Ishikawa (cell line): ENCODE data around the gene THRA.

Experiments
- CEBPB ChIP-seq: IDR thresholded peaks from 2 replicates; pipeline ENCODE4 v1.6.1; 2012
- CREB1 ChIP-seq: IDR thresholded peaks from 2 replicates; pipeline ENCODE4 v1.6.1; 2012; ENCODE audit warnings: low read depth
- EGR1 ChIP-seq: IDR thresholded peaks from 2 replicates; pipeline ENCODE4 v1.6.1; 2012
- EP300 ChIP-seq: IDR thresholded peaks from 2 replicates; pipeline ENCODE4 v1.6.1; 2012; ENCODE audit warnings: borderline replicate concordance
- FOXM1 ChIP-seq: IDR thresholded peaks from 2 replicates; pipeline ENCODE4 v1.6.1; 2012; ENCODE audit warnings: low read depth, borderline replicate concordance
- MAX ChIP-seq: IDR thresholded peaks from 2 replicates; pipeline ENCODE4 v1.6.1; 2012
- NFIC ChIP-seq: IDR thresholded peaks from 2 replicates; pipeline ENCODE4 v1.6.1; 2012
- RAD21 ChIP-seq: IDR thresholded peaks from 2 replicates; pipeline ENCODE4 v1.6.1; 2012; ENCODE audit warnings: low read depth
- REST ChIP-seq: IDR thresholded peaks from 2 replicates; pipeline ENCODE4 v1.6.1; 2012; ENCODE audit warnings: low read depth, mild to moderate bottlenecking
- TAF1 ChIP-seq: IDR thresholded peaks from 2 replicates; pipeline ENCODE4 v1.6.1; 2012; ENCODE audit warnings: low read depth, mild to moderate bottlenecking
- TCF12 ChIP-seq: IDR thresholded peaks from 2 replicates; pipeline ENCODE4 v1.6.1; 2012; ENCODE audit warnings: low read depth
- TEAD4 ChIP-seq: IDR thresholded peaks from 2 replicates; pipeline ENCODE4 v1.6.1; 2012
- USF1 ChIP-seq: IDR thresholded peaks from 2 replicates; pipeline ENCODE4 v1.6.1; 2012
- YY1 ChIP-seq: IDR thresholded peaks from 2 replicates; pipeline ENCODE4 v1.6.1; 2012; ENCODE audit warnings: low read depth
- ZBTB7A ChIP-seq: IDR thresholded peaks from 2 replicates; pipeline ENCODE4 v1.6.1; 2012; ENCODE audit warnings: low read depth

Gene THRA

GRCh38 chr17:40097087-40097486 lies 34.3 kb downstream of the THRA start:
- no peak for TF ChIP-seq EP300
- TF ChIP-seq CEBPB: no peak
- no peak for TF ChIP-seq RAD21
- no peak for TF ChIP-seq TCF12
- no peak for TF ChIP-seq TAF1
- no peak for TF ChIP-seq REST
- TF ChIP-seq MAX: no peak
- TF ChIP-seq FOXM1: no peak
- TF ChIP-seq YY1: no peak
- no peak for TF ChIP-seq ZBTB7A
- no peak for TF ChIP-seq NFIC
- no peak for TF ChIP-seq EGR1
- TF ChIP-seq CREB1: no peak
- TF ChIP-seq USF1: no peak
- no peak for TF ChIP-seq TEAD4

- TF ChIP-seq EGR1 (no peak), MAX (peak; percentile 43; the same call in 1 of the 2 replicates), CEBPB (no peak), ZBTB7A (no peak), USF1 (peak; percentile 48; the same call in 1 of the 2 replicates)
Observed at GRCh38 chr17:40097931-40098845, 35.4 kb downstream of the THRA start.

- TF ChIP-seq NFIC: no peak
- TF ChIP-seq USF1: peak; percentile 77
- peak; percentile 82 for TF ChIP-seq EGR1
- TF ChIP-seq YY1: peak; percentile 40; the same call in 1 of the 2 replicates
- no peak for TF ChIP-seq TEAD4
- TF ChIP-seq REST: no peak
- peak; percentile 46; the same call in 1 of the 2 replicates for TF ChIP-seq EP300
- TF ChIP-seq TCF12: peak; percentile 62; the same call in 1 of the 2 replicates
- peak; percentile 100 for TF ChIP-seq MAX
- no peak for TF ChIP-seq FOXM1
- TF ChIP-seq CREB1: no peak
Observed at GRCh38 chr17:40098846-40099618, 36.3 kb downstream of the THRA start.

- no peak for TF ChIP-seq CEBPB
- TF ChIP-seq USF1: no peak
- TF ChIP-seq EP300: no peak
- no peak for TF ChIP-seq RAD21
- no peak for TF ChIP-seq TAF1
- no peak for TF ChIP-seq FOXM1
- TF ChIP-seq TCF12: no peak
- TF ChIP-seq ZBTB7A: no peak
- no peak for TF ChIP-seq NFIC
- no peak for TF ChIP-seq EGR1
- no peak for TF ChIP-seq TEAD4
- TF ChIP-seq YY1: no peak
- TF ChIP-seq REST: no peak
- TF ChIP-seq CREB1: no peak
- no peak for TF ChIP-seq MAX
Observed at GRCh38 chr17:40099619-40100418, 37.1 kb downstream of the THRA start.
